Upper lobe of left lung (tissue), 6 donors: ENCODE measurements around the gene EGFLAM. TPM values are rescaled to one million over a fixed set of nuclear protein-coding genes. Genes with fewer than 3 reads are reported as not detected.

Experiments
- ATAC-seq, 2 donors: fragments of 200-7000 bp; cut with Tn5 transposase; one replicate each; pipeline ENCODE4 v1.9.1; 2022; ENCODE audit warnings: mild to moderate bottlenecking in 2 of 2, moderate library complexity in 2 of 2; ENCODE audit not compliant: low FRiP score in 2 of 2
- DNase-seq, 2 donors: peaks; one replicate each; pipeline ENCODE4 v3.0.0-alpha.2; 2019 to 2020
- H3K27ac ChIP-seq, 4 donors: fragments of 200-600 bp; sonication (generic); one replicate each; pipeline ENCODE4 v1.5.1; 2016 to 2019
- H3K27me3 ChIP-seq, 4 donors: fragments of 200-600 bp; sonication (generic); one replicate each; pipeline ENCODE4 v1.5.1; 2017 to 2019
- H3K36me3 ChIP-seq, 4 donors: fragments of 200-600 bp; sonication (generic); one replicate each; pipeline ENCODE4 v1.5.1; 2016 to 2019
- H3K4me1 ChIP-seq, 4 donors: fragments of 200-600 bp; sonication (generic); one replicate each; pipeline ENCODE4 v1.5.1; 2018 to 2019
- H3K4me3 ChIP-seq, 4 donors: fragments of 200-600 bp; sonication (generic); one replicate each; pipeline ENCODE4 v1.5.1; 2017 to 2019; ENCODE audit warnings: mild to moderate bottlenecking in 2 of 4, moderate library complexity in 1 of 4
- H3K9me3 ChIP-seq, 4 donors: fragments of 200-600 bp; sonication (generic); one replicate each; pipeline ENCODE4 v1.5.1; 2018 to 2019
- CTCF ChIP-seq, 6 experiments: fragments of 450-650 bp in 4 of 6; fragments of 200-600 bp in 2 of 6; sonication (generic) in 2 of 6; IDR thresholded peaks; one replicate each; pipeline ENCODE4 v1.5.1; 2016 to 2019; ENCODE audit warnings: antibody characterized with exemption in 6 of 6
- EP300 ChIP-seq, 4 donors: sonication (generic); formaldehyde crosslinking; IDR thresholded peaks; one replicate each; pipeline ENCODE4 v1.5.1; 2017; ENCODE audit warnings: antibody characterized with exemption in 4 of 4, control low read depth in 2 of 4
- POLR2A ChIP-seq, 4 donors: fragments of 450-650 bp; IDR thresholded peaks; one replicate each; pipeline ENCODE4 v1.5.1; 2016 to 2017; ENCODE audit warnings: antibody characterized with exemption in 4 of 4, mild to moderate bottlenecking in 2 of 4
- POLR2AphosphoS5 ChIP-seq, 2 donors: sonication (generic); formaldehyde crosslinking; IDR thresholded peaks; one replicate each; pipeline ENCODE4 v1.5.1; 2017; ENCODE audit warnings: antibody characterized with exemption in 2 of 2
- WGBS, 2 donors: methylation state at CpG; one replicate each; pipeline ENCODE4 v1.1.5; 2017 to 2018; 5-methylcytosine and 5-hydroxymethylcytosine counted together
- total RNA-seq, 6 donors: library from RNA; depleted of rRNA in 4 of 6; stranded (reverse); fragments of >200 nt in 4 of 6; gene quantifications; one replicate each; pipeline versions ENCODE4 v1.1.0 to v1.2.1, GENCODE V29; 2016 to 2021
- donor health status: DM: no; HTN: no; CAD: no; lungs with moderate emphysema.
- donor health status: DM: no; HTN: yes; CAD: no; lungs with severe emphysema.

EGFLAM gene
- total RNA-seq, 6 donors from 2014 or later: 0.22 to 5.2 (median 1.6) TPM; not detected in 2

GRCh38 chr5:38382898-38383297 is 124.5 kb downstream of the EGFLAM start:
- no peak for TF ChIP-seq POLR2AphosphoS5 (IDR thresholded peaks at IDR 0.05)
- peak; percentile 56 to 79 (median 74) for TF ChIP-seq CTCF (IDR thresholded peaks at IDR 0.05)
- no peak for TF ChIP-seq EP300 (IDR thresholded peaks at IDR 0.05)
- TF ChIP-seq POLR2A (IDR thresholded peaks at IDR 0.05): no peak
- DNase-seq (peak in 1 of 2 donors; percentile 84), ATAC-seq (peak; percentile 88 to 93)
- H3K9me3 ChIP-seq: no peaks in the 10 kb centered on the region
- no peak overlapping the region for H3K27ac ChIP-seq
- no peaks in the 10 kb centered on the region for H3K4me1 ChIP-seq
- 35% methylated on average over 7 of the region's 7 CpGs for WGBS, 2 donors
- no peaks in the 10 kb centered on the region for H3K27me3 ChIP-seq
- no peak overlapping the region for H3K4me3 ChIP-seq
- no peaks in the 10 kb centered on the region for H3K36me3 ChIP-seq

DNA sequence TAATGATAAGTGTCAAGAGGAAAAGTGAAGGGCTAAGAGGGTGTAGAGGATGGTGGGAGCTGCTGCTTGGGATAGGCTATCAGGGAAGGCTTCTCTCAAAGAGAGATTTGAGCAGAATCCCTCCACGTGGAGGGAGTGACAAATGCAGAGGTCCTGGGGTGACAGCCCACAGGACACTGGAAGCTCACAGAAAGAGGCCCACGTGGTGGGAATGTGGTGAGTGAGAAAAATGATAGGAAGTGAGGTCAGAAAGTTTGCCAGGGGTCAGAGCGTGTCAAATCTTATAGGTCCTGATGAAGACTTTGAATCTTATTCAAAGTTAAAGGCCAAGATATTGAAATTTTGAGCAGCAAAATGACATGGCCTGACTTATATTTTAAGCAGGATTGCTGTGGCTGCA is 125.3 kb downstream of the EGFLAM start:
- Histone ChIP-seq H3K27me3 (no peaks in the 10 kb centered on the region), H3K27ac (no peak overlapping the region), H3K4me1 (no peaks in the 10 kb centered on the region), H3K36me3 (no peaks in the 10 kb centered on the region), H3K9me3 (no peaks in the 10 kb centered on the region), H3K4me3 (no peak overlapping the region)
- ATAC-seq: no peak
- no peak for DNase-seq
- WGBS, 2 donors: 45 to 59% methylated on average over 3 of the region's 3 CpGs
- TF ChIP-seq POLR2A (IDR thresholded peaks at IDR 0.05): no peak
- TF ChIP-seq CTCF (IDR thresholded peaks at IDR 0.05): no peak
- no peak for TF ChIP-seq POLR2AphosphoS5 (IDR thresholded peaks at IDR 0.05)
- TF ChIP-seq EP300 (IDR thresholded peaks at IDR 0.05): no peak

- ATAC-seq (no peak), DNase-seq (no peak)
- Histone ChIP-seq H3K27ac (no peak overlapping the region), H3K36me3 (no peaks in the 10 kb centered on the region), H3K27me3 (no peaks in the 10 kb centered on the region), H3K4me1 (no peaks in the 10 kb centered on the region), H3K4me3 (no peak overlapping the region), H3K9me3 (no peaks in the 10 kb centered on the region)
- WGBS, 2 donors: 88 to 93% methylated on average over 1 to 3 of the region's 3 CpGs
- peak in 1 of 4 donors; percentile 9 for TF ChIP-seq EP300 (IDR thresholded peaks at IDR 0.05)
- peak in 1 of 2 donors; percentile 12 for TF ChIP-seq POLR2AphosphoS5 (IDR thresholded peaks at IDR 0.05)
- TF ChIP-seq POLR2A (IDR thresholded peaks at IDR 0.05): no peak
Observed at GRCh38 chr5:38384396-38384795, 126.0 kb downstream of the EGFLAM start.

- ATAC-seq: no peak
Observed at GRCh38 chr5:38387161-38387560, 128.8 kb downstream of the EGFLAM start.

DNA sequence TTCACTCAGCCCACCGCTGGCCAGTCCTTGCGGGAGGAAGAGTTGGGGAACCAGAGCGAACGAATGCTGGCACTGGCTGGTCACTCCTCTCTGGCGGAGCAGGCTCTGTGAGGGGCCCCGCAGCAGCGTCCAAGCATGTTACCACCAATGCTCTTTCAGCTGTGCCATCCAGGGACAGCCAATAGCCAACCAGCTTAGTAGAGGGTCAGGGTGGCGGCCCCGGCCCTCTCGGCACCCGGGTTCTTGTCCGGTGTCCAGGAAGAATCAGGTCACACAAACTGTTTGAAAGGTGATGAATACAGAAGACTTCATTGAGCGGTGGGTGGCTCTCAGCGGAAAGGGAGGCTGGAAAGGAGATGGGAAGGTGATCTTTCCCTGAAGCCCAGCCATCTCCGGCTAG is 135.3 kb downstream of the EGFLAM start:
- no peak for ATAC-seq
- no peak for TF ChIP-seq EP300 (IDR thresholded peaks at IDR 0.05)
- TF ChIP-seq CTCF (IDR thresholded peaks at IDR 0.05): no peak
- no peak for TF ChIP-seq POLR2AphosphoS5 (IDR thresholded peaks at IDR 0.05)
- no peak for TF ChIP-seq POLR2A (IDR thresholded peaks at IDR 0.05)
- WGBS, 2 donors: 94 to 96% methylated on average over 8 to 15 of the region's 15 CpGs
- H3K4me3 ChIP-seq: no peak overlapping the region
- DNase-seq: peak in 1 of 2 donors; percentile 76
- no peaks in the 10 kb centered on the region for H3K4me1 ChIP-seq
- H3K9me3 ChIP-seq: no peaks in the 10 kb centered on the region
- H3K27ac ChIP-seq: no peak overlapping the region
- no peaks in the 10 kb centered on the region for H3K27me3 ChIP-seq
- H3K36me3 ChIP-seq: no peaks in the 10 kb centered on the region

More at GRCh38 chr5:38387161-38387560, 128.8 kb downstream of the EGFLAM start:
- no peak for DNase-seq
- Histone ChIP-seq H3K27ac (no peak overlapping the region), H3K4me1 (no peaks in the 10 kb centered on the region), H3K9me3 (no peaks in the 10 kb centered on the region), H3K36me3 (no peaks in the 10 kb centered on the region), H3K27me3 (no peaks in the 10 kb centered on the region), H3K4me3 (no peak overlapping the region)
- no peak for TF ChIP-seq CTCF (IDR thresholded peaks at IDR 0.05)
- TF ChIP-seq POLR2AphosphoS5 (IDR thresholded peaks at IDR 0.05): no peak
- no peak for TF ChIP-seq EP300 (IDR thresholded peaks at IDR 0.05)
- TF ChIP-seq POLR2A (IDR thresholded peaks at IDR 0.05): no peak
- 74 to 79% methylated on average over 2 of the region's 2 CpGs for WGBS, 2 donors
